ENCODE measurements around the gene NXPE1.

The NXPE1 gene

DNA sequence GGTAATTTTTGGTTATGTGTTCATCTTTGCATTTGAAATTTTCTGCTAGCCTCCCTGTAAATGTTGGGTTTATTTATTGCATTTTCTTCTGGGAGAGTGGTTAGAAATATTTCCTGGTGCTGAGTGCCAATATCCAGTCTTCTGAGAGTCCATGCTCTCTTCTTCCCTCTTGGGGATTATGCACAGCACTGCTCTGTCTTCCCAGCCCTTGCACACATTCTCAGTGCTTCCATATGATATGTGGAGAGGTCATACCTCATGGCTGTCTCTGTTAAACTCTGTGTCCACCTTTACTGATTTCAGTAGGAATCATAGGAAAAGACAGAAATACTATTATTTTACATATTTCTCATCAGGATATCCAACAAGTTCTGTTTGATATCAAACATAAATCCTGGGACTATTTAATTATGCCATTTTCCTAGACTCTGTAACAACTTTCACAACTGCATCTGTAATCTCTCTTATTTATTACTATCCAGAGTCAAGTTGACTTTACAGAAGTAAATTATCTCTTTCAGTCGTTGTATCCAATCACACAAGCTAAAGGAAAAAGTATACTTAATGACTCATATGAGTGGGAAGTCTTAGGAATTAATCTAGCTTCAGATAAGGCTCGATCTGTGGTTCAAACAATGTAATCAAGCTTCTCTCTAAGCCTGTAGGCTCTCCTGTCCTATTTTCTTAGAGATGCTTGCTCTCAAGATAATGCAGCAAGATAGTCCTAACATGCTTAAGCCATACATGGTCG, 2.7 kb upstream of the NXPE1 start:
- no peak overlapping the region for H3K4me3 ChIP-seq (ENCODE audit: insufficient read length, low read depth)
- peaks cover 4% of the 10 kb centered on the region for H3K4me1 ChIP-seq (ENCODE audit: insufficient read depth, insufficient read length)
- no peak for TF ChIP-seq YY1 (IDR thresholded peaks at IDR 0.05; ENCODE audit: insufficient read depth, insufficient read length)
- no peak for TF ChIP-seq SUZ12 (IDR thresholded peaks at IDR 0.05; ENCODE audit: extremely low read depth, insufficient read depth, insufficient read length)
- no peak for TF ChIP-seq ZNF274 (IDR thresholded peaks at IDR 0.05; ENCODE audit: low read depth, low read length)
- no peaks in the 10 kb centered on the region for H3K36me3 ChIP-seq (ENCODE audit: insufficient read depth, insufficient read length, low read length)
- H3K9ac ChIP-seq (ENCODE audit: insufficient read length, low read depth): no peak overlapping the region
- no peaks in the 10 kb centered on the region for H3K27me3 ChIP-seq (ENCODE audit: insufficient read depth, insufficient read length)
- H3K9me3 ChIP-seq (ENCODE audit: insufficient read depth, low read length): no peaks in the 10 kb centered on the region
- DNase-seq (ENCODE audit: low read depth, low spot score): no peak

DNA sequence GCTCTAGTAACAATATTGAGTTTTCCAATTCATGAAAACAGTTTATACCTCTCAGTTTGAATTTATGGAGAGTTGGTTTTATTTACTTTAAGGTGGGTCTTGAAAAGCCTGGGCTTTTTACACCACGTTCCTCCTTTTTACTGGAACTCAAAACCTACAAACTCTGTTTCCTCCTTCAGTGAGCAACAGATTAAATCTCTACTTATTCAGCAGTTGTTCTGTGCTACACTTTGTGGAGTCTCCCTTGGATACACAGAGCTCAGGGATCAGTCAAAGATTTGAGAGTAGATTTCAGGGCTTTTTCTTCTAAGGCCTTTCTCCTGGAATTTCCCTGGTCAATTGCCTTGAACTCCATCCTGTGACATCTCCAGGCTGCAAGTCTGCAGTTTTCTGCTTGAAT, 3.5 kb downstream of the NXPE1 start:
- H3K36me3 ChIP-seq (ENCODE audit: insufficient read depth, insufficient read length, low read length): no peaks in the 10 kb centered on the region

GRCh38 chr11:114553642-114554041, 6.0 kb downstream of the NXPE1 start:
- no peak for TF ChIP-seq ZNF274 (IDR thresholded peaks at IDR 0.05; ENCODE audit: low read depth, low read length)
- no peak for TF ChIP-seq YY1 (IDR thresholded peaks at IDR 0.05; ENCODE audit: insufficient read depth, insufficient read length)
- no peak for TF ChIP-seq SUZ12 (IDR thresholded peaks at IDR 0.05; ENCODE audit: extremely low read depth, insufficient read depth, insufficient read length)
- no peaks in the 10 kb centered on the region for H3K36me3 ChIP-seq (ENCODE audit: insufficient read depth, insufficient read length, low read length)
- no peak overlapping the region for H3K9ac ChIP-seq (ENCODE audit: insufficient read length, low read depth)
- DNase-seq (ENCODE audit: low read depth, low spot score): no peak
- no peaks in the 10 kb centered on the region for H3K4me1 ChIP-seq (ENCODE audit: insufficient read depth, insufficient read length)
- H3K27me3 ChIP-seq (ENCODE audit: insufficient read depth, insufficient read length): no peaks in the 10 kb centered on the region
- H3K9me3 ChIP-seq (ENCODE audit: insufficient read depth, low read length): no peaks in the 10 kb centered on the region
- H3K4me3 ChIP-seq (ENCODE audit: insufficient read length, low read depth): no peak overlapping the region

More for the DNA sequence above, 3.5 kb downstream of the NXPE1 start:
- Histone ChIP-seq H3K9me3 (ENCODE audit: insufficient read depth, low read length) (no peaks in the 10 kb centered on the region), H3K4me3 (ENCODE audit: insufficient read length, low read depth) (no peak overlapping the region), H3K9ac (ENCODE audit: insufficient read length, low read depth) (no peak overlapping the region), H3K27me3 (ENCODE audit: insufficient read depth, insufficient read length) (no peaks in the 10 kb centered on the region), H3K4me1 (ENCODE audit: insufficient read depth, insufficient read length) (no peaks in the 10 kb centered on the region)
- TF ChIP-seq SUZ12 (IDR thresholded peaks at IDR 0.05; ENCODE audit: extremely low read depth, insufficient read depth, insufficient read length) (no peak), ZNF274 (IDR thresholded peaks at IDR 0.05; ENCODE audit: low read depth, low read length) (no peak), YY1 (IDR thresholded peaks at IDR 0.05; ENCODE audit: insufficient read depth, insufficient read length) (no peak)
- no peak for DNase-seq (ENCODE audit: low read depth, low spot score)

DNA sequence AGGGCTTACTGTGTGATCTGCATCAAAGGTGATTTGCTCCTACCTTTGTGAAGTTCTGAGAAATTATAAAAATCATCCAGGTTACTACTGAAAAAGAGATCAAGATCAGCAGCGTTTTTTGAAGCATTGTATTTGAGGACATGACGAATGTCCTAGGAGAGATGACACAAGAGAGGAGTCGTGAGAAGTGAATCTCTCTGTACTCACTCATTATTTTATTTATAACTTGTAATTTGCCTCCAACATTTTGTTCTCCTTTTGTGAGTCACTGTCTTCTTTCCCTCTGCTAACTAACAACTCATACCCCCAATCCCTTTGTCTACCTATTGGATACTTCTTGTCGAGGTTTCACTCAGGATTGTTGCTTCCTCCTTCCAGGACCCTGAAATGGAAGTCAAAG, 8.6 kb downstream of the NXPE1 start:
- TF ChIP-seq ZNF274 (IDR thresholded peaks at IDR 0.05; ENCODE audit: low read depth, low read length) (no peak), YY1 (IDR thresholded peaks at IDR 0.05; ENCODE audit: insufficient read depth, insufficient read length) (no peak), SUZ12 (IDR thresholded peaks at IDR 0.05; ENCODE audit: extremely low read depth, insufficient read depth, insufficient read length) (no peak)
- DNase-seq (ENCODE audit: low read depth, low spot score): no peak

DNA sequence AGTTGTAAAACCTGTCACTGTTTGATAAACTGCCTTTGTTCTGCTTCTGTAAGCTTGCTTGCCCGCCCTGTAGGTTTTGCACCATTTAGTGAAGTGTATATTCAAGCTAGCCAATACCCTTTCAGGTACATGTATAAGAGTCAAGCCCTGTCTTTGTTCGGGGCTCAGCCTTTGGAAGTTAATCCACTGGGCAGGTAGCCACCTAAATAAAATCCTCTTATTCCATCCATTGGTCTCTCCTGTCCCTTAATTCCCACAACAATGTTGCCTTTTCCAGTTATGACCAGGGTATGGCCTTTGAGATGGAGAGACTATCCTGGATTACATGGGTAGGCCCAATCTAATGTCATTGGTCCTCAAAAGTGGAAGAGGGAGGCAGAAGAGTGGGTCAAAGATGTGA, 34.0 kb downstream of the NXPE1 start:
- Histone ChIP-seq H3K4me1 (ENCODE audit: insufficient read depth, insufficient read length) (no peaks in the 10 kb centered on the region), H3K27me3 (ENCODE audit: insufficient read depth, insufficient read length) (no peaks in the 10 kb centered on the region), H3K9ac (ENCODE audit: insufficient read length, low read depth) (no peak overlapping the region), H3K9me3 (ENCODE audit: insufficient read depth, low read length) (peaks cover 14% of the 10 kb centered on the region; the same call in 1 of the 2 replicates), H3K36me3 (ENCODE audit: insufficient read depth, insufficient read length, low read length) (no peaks in the 10 kb centered on the region), H3K4me3 (ENCODE audit: insufficient read length, low read depth) (no peak overlapping the region)
- no peak for DNase-seq (ENCODE audit: low read depth, low spot score)
- TF ChIP-seq YY1 (IDR thresholded peaks at IDR 0.05; ENCODE audit: insufficient read depth, insufficient read length) (no peak), SUZ12 (IDR thresholded peaks at IDR 0.05; ENCODE audit: extremely low read depth, insufficient read depth, insufficient read length) (no peak), ZNF274 (IDR thresholded peaks at IDR 0.05; ENCODE audit: low read depth, low read length) (no peak)

More for the DNA sequence above, 8.6 kb downstream of the NXPE1 start:
- no peak overlapping the region for H3K9ac ChIP-seq (ENCODE audit: insufficient read length, low read depth)
- H3K4me3 ChIP-seq (ENCODE audit: insufficient read length, low read depth): no peak overlapping the region
- no peaks in the 10 kb centered on the region for H3K27me3 ChIP-seq (ENCODE audit: insufficient read depth, insufficient read length)
- no peaks in the 10 kb centered on the region for H3K36me3 ChIP-seq (ENCODE audit: insufficient read depth, insufficient read length, low read length)
- no peaks in the 10 kb centered on the region for H3K4me1 ChIP-seq (ENCODE audit: insufficient read depth, insufficient read length)
- no peaks in the 10 kb centered on the region for H3K9me3 ChIP-seq (ENCODE audit: insufficient read depth, low read length)

GRCh38 chr11:114524122-114524521, 35.6 kb downstream of the NXPE1 start:
- no peak for DNase-seq (ENCODE audit: low read depth, low spot score)
- Histone ChIP-seq H3K4me1 (ENCODE audit: insufficient read depth, insufficient read length) (no peaks in the 10 kb centered on the region), H3K4me3 (ENCODE audit: insufficient read length, low read depth) (no peak overlapping the region), H3K27me3 (ENCODE audit: insufficient read depth, insufficient read length) (no peaks in the 10 kb centered on the region), H3K9ac (ENCODE audit: insufficient read length, low read depth) (no peak overlapping the region), H3K36me3 (ENCODE audit: insufficient read depth, insufficient read length, low read length) (no peaks in the 10 kb centered on the region), H3K9me3 (ENCODE audit: insufficient read depth, low read length) (peaks cover 14% of the 10 kb centered on the region; the same call in 1 of the 2 replicates)
- TF ChIP-seq YY1 (IDR thresholded peaks at IDR 0.05; ENCODE audit: insufficient read depth, insufficient read length) (no peak), SUZ12 (IDR thresholded peaks at IDR 0.05; ENCODE audit: extremely low read depth, insufficient read depth, insufficient read length) (no peak), ZNF274 (IDR thresholded peaks at IDR 0.05; ENCODE audit: low read depth, low read length) (no peak)

DNA sequence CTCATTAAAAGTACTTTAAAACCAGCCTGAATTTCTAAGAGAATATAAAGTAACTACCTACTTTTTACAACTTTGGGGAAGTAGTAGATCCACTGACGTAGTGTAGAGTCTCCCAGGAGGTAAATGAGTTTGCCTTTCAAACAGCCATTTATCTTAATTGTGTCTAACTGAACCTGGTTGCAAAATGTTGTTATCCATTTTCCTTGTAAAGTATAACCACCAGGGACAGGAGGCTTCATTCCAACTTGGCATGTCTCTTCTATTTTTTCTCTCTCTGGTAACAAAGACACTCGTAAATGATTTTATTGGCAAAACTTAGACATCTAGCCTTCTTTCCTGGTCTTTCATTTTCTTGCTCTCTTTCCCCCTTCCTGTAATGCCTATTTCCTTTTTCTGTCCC, 36.9 kb downstream of the NXPE1 start:
- no peak overlapping the region for H3K4me3 ChIP-seq (ENCODE audit: insufficient read length, low read depth)
- no peak for DNase-seq (ENCODE audit: low read depth, low spot score)
- no peak for TF ChIP-seq YY1 (IDR thresholded peaks at IDR 0.05; ENCODE audit: insufficient read depth, insufficient read length)
- TF ChIP-seq ZNF274 (IDR thresholded peaks at IDR 0.05; ENCODE audit: low read depth, low read length): no peak
- no peak for TF ChIP-seq SUZ12 (IDR thresholded peaks at IDR 0.05; ENCODE audit: extremely low read depth, insufficient read depth, insufficient read length)

More for the DNA sequence above, 36.9 kb downstream of the NXPE1 start:
- no peak overlapping the region for H3K9ac ChIP-seq (ENCODE audit: insufficient read length, low read depth)
- H3K4me1 ChIP-seq (ENCODE audit: insufficient read depth, insufficient read length): no peaks in the 10 kb centered on the region
- H3K9me3 ChIP-seq (ENCODE audit: insufficient read depth, low read length): peaks cover 14% of the 10 kb centered on the region; the same call in 1 of the 2 replicates
- H3K27me3 ChIP-seq (ENCODE audit: insufficient read depth, insufficient read length): no peaks in the 10 kb centered on the region
- H3K36me3 ChIP-seq (ENCODE audit: insufficient read depth, insufficient read length, low read length): no peaks in the 10 kb centered on the region
